GM23338 (cell line): ENCODE results near the gene RPL10. TPM values are rescaled to one million over a fixed set of nuclear protein-coding genes. Genes with fewer than 3 reads are reported as not detected.

Experiments used
- ATAC-seq: fragments of 200-7000 bp; cut with Tn5 transposase; 3 replicates; pipeline ENCODE4 v1.9.1; 2020
- DNase-seq: peaks from one replicate; pipeline ENCODE4 v3.0.0-alpha.2; 2015; ENCODE audit warnings: low spot score
- H2AFZ ChIP-seq: fragments of 200-600 bp; sonication (generic); 2 replicates; pipeline ENCODE4 v1.8.0; 2016; ENCODE audit warnings: antibody characterized with exemption, mild to moderate bottlenecking, moderate library complexity
- H3F3A ChIP-seq: fragments of 200-600 bp; sonication (generic); replicated peaks from 2 replicates; pipeline ENCODE4 v1.8.0; 2017; ENCODE audit warnings: antibody characterized with exemption, mixed run types, low read depth
- H3K27ac ChIP-seq: fragments of 200-600 bp; sonication (generic); 2 replicates; pipeline ENCODE4 v1.6.1; 2016; ENCODE audit warnings: low read depth
- H3K27me3 ChIP-seq: fragments of 200-600 bp; sonication (generic); 2 replicates; pipeline ENCODE4 v1.8.0; 2016; ENCODE audit warnings: mild to moderate bottlenecking, mixed run types, moderate library complexity; ENCODE audit not compliant: insufficient read depth
- H3K36me3 ChIP-seq: fragments of 200-600 bp; sonication (generic); 2 replicates; pipeline ENCODE4 v1.8.0; 2016; ENCODE audit warnings: mild to moderate bottlenecking; ENCODE audit not compliant: insufficient read depth
- H3K4me1 ChIP-seq: fragments of 200-600 bp; sonication (generic); 2 replicates; pipeline ENCODE4 v1.8.0; 2016; ENCODE audit warnings: mild to moderate bottlenecking, moderate library complexity; ENCODE audit not compliant: insufficient read depth
- H3K4me2 ChIP-seq: fragments of 200-600 bp; sonication (generic); 2 replicates; pipeline ENCODE4 v1.7.1; 2017; ENCODE audit warnings: mixed run types
- H3K4me3 ChIP-seq: fragments of 200-600 bp; sonication (generic); 2 replicates; pipeline ENCODE4 v1.6.1; 2016; ENCODE audit warnings: mixed run types
- H3K79me2 ChIP-seq: fragments of 200-600 bp; sonication (generic); replicated peaks from 2 replicates; pipeline ENCODE4 v1.8.0; 2017; ENCODE audit warnings: mild to moderate bottlenecking; ENCODE audit not compliant: insufficient read depth
- H3K9me2 ChIP-seq: fragments of 200-600 bp; sonication (generic); 2 replicates; pipeline ENCODE4 v1.8.0; 2017; ENCODE audit not compliant: insufficient read depth
- H4K20me1 ChIP-seq: fragments of 200-600 bp; sonication (generic); replicated peaks from 2 replicates; pipeline ENCODE4 v1.8.0; 2017; ENCODE audit warnings: mild to moderate bottlenecking; ENCODE audit not compliant: insufficient read depth
- H3K27ac Mint-ChIP-seq: 2 replicates; pipeline ENCODE4 v1.8.0; 2020; ENCODE audit warnings: inconsistent platforms, mild to moderate bottlenecking, moderate library complexity, mixed read lengths
- H3K27me3 Mint-ChIP-seq: 3 replicates; pipeline ENCODE4 v1.8.0; 2022; ENCODE audit warnings: low read depth, mild to moderate bottlenecking, moderate library complexity, mixed read lengths, inconsistent platforms; ENCODE audit not compliant: insufficient read depth, poor library complexity
- H3K36me3 Mint-ChIP-seq: 3 replicates; pipeline ENCODE4 v1.8.0; 2021; ENCODE audit warnings: low read depth, mild to moderate bottlenecking, inconsistent platforms, moderate library complexity, mixed read lengths
- H3K4me1 Mint-ChIP-seq: 3 replicates; pipeline ENCODE4 v1.8.0; 2020; ENCODE audit warnings: mild to moderate bottlenecking, inconsistent platforms, mixed read lengths
- H3K4me3 Mint-ChIP-seq: 3 replicates; pipeline ENCODE4 v1.8.0; 2021; ENCODE audit warnings: moderate library complexity, mild to moderate bottlenecking, inconsistent platforms, mixed read lengths
- H3K9me3 Mint-ChIP-seq: 3 replicates; pipeline ENCODE4 v1.8.0; 2020; ENCODE audit warnings: moderate library complexity, mild to moderate bottlenecking, inconsistent platforms, mixed read lengths
- JUNB ChIP-seq: IDR thresholded peaks from one replicate; pipeline ENCODE4 v1.6.1; 2016; ENCODE audit warnings: antibody characterized with exemption; ENCODE audit not compliant: unreplicated experiment
- STAT1 ChIP-seq: IDR thresholded peaks from one replicate; pipeline ENCODE4 v1.6.1; 2016; ENCODE audit warnings: antibody characterized with exemption; ENCODE audit not compliant: unreplicated experiment
- polyA plus RNA-seq: library from polyadenylated mRNA; unstranded; fragments of >200 nt; fragmentation: Nextera tagmentation; extraction: Ambion mirVana; gene quantifications from 2 replicates; pipeline ENCODE4 v1.2.1, GENCODE V29; 2016
- total RNA-seq: library from RNA; depleted of rRNA; stranded (reverse); fragments of >200 nt; shearing (Covaris generic); gene quantifications from 2 replicates; pipeline ENCODE4 v1.2.3, GENCODE V29; 2014
- TF ChIP-seq, protein P1 (sequence below): fragments of 250-450 bp; sonication (Bioruptor Pico); IDR thresholded peaks from 2 replicates; pipeline ENCODE4 v1.5.0; 2020; ENCODE audit warnings: mild to moderate bottlenecking, moderate library complexity
- TF ChIP-seq, protein P2 (sequence below), 2 experiments: fragments of 200-600 bp in 1 of 2; sonication (generic) in 1 of 2; conservative IDR thresholded peaks; 2 replicates each; pipeline versions ENCODE4 v1.5.1 to v1.6.1; 2016 to 2017; ENCODE audit warnings: antibody characterized with exemption in 2 of 2, low read depth in 2 of 2, mild to moderate bottlenecking in 2 of 2, moderate library complexity in 1 of 2
- TF ChIP-seq, protein P3 (sequence below): IDR thresholded peaks from 2 replicates; pipeline ENCODE4 v1.6.1; 2016; ENCODE audit warnings: antibody characterized with exemption

Gene RPL10
- total and polyA plus RNA-seq, 2 experiments from 2014 or later = 1,696 to 4,929 TPM

DNA sequence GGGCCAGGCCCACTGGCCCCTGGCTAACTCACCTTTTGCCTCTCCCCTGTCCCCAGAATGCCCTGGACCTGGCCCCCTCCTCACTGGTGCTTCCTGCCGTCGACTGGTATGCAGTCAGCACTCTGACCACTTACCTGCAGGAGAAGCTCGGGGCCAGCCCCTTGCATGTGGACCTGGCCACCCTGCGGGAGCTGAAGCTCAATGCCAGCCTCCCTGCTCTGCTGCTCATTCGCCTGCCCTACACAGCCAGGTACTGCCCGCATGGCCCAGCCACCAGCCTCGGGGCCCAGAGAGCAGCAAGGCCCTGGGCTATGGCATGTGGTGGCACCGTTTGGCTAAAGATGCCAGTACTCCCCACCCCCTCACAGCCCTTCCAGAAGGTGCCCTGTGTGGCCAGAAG, 34.0 kb downstream of the RPL10 start (continued):
- TF ChIP-seq, protein P1, sequence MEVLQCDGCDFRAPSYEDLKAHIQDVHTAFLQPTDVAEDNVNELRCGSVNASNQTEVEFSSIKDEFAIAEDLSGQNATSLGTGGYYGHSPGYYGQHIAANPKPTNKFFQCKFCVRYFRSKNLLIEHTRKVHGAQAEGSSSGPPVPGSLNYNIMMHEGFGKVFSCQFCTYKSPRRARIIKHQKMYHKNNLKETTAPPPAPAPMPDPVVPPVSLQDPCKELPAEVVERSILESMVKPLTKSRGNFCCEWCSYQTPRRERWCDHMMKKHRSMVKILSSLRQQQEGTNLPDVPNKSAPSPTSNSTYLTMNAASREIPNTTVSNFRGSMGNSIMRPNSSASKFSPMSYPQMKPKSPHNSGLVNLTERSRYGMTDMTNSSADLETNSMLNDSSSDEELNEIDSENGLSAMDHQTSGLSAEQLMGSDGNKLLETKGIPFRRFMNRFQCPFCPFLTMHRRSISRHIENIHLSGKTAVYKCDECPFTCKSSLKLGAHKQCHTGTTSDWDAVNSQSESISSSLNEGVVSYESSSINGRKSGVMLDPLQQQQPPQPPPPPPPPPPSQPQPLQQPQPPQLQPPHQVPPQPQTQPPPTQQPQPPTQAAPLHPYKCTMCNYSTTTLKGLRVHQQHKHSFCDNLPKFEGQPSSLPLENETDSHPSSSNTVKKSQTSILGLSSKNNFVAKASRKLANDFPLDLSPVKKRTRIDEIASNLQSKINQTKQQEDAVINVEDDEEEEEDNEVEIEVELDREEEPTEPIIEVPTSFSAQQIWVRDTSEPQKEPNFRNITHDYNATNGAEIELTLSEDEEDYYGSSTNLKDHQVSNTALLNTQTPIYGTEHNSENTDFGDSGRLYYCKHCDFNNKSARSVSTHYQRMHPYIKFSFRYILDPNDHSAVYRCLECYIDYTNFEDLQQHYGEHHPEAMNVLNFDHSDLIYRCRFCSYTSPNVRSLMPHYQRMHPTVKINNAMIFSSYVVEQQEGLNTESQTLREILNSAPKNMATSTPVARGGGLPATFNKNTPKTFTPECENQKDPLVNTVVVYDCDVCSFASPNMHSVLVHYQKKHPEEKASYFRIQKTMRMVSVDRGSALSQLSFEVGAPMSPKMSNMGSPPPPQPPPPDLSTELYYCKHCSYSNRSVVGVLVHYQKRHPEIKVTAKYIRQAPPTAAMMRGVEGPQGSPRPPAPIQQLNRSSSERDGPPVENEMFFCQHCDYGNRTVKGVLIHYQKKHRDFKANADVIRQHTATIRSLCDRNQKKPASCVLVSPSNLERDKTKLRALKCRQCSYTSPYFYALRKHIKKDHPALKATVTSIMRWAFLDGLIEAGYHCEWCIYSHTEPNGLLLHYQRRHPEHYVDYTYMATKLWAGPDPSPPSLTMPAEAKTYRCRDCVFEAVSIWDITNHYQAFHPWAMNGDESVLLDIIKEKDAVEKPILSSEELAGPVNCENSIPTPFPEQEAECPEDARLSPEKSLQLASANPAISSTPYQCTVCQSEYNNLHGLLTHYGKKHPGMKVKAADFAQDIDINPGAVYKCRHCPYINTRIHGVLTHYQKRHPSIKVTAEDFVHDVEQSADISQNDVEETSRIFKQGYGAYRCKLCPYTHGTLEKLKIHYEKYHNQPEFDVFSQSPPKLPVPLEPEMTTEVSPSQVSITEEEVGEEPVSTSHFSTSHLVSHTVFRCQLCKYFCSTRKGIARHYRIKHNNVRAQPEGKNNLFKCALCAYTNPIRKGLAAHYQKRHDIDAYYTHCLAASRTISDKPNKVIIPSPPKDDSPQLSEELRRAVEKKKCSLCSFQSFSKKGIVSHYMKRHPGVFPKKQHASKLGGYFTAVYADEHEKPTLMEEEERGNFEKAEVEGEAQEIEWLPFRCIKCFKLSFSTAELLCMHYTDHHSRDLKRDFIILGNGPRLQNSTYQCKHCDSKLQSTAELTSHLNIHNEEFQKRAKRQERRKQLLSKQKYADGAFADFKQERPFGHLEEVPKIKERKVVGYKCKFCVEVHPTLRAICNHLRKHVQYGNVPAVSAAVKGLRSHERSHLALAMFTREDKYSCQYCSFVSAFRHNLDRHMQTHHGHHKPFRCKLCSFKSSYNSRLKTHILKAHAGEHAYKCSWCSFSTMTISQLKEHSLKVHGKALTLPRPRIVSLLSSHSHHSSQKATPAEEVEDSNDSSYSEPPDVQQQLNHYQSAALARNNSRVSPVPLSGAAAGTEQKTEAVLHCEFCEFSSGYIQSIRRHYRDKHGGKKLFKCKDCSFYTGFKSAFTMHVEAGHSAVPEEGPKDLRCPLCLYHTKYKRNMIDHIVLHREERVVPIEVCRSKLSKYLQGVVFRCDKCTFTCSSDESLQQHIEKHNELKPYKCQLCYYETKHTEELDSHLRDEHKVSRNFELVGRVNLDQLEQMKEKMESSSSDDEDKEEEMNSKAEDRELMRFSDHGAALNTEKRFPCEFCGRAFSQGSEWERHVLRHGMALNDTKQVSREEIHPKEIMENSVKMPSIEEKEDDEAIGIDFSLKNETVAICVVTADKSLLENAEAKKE (CRISPR knock-in tag) = no peak
- TF ChIP-seq JUNB = no peak

DNA sequence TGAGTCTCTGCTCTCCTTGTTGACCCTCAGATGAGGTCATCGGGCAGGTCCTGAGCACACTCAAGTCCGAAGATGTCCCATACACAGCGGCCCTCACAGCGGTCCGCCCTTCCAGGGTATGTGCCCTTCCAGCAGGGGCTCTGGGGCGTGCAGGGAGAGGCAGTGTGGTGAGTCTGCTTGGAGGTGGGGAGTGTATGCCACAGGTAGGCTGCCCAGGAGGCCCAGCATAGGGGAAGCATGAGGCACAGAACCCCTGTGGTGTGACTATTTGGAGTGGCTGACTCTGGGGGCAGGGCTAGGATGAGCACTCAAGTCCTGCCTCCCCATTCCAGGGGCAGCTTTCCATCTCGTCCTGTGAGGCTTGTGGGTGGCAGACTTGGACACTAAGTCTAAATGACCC, 35.4 kb downstream of the RPL10 start:
- Histone ChIP-seq H4K20me1 (no peaks in the 10 kb centered on the region), H3F3A (no peaks in the 10 kb centered on the region), H3K27me3 (no peaks in the 10 kb centered on the region), H3K4me3 (no peak overlapping the region), H3K4me2 (no peak overlapping the region), H3K4me1 (no peaks in the 10 kb centered on the region; the same call in 1 of the 2 replicates), H2AFZ (no peak overlapping the region), H3K27ac (no peak overlapping the region), H3K9me2 (no peaks in the 10 kb centered on the region), H3K79me2 (peaks cover 22% of the 10 kb centered on the region), H3K36me3 (no peaks in the 10 kb centered on the region)
- peaks cover 25% of the 10 kb centered on the region for H3K4me1 Mint-ChIP-seq
- ATAC-seq = no peak
- no peak for DNase-seq
- no peak overlapping the region for H3K27ac Mint-ChIP-seq
- H3K9me3 Mint-ChIP-seq = no peaks in the 10 kb centered on the region
- H3K27me3 Mint-ChIP-seq = peaks cover 4% of the 10 kb centered on the region
- no peak for TF ChIP-seq STAT1
- H3K4me3 Mint-ChIP-seq = no peak overlapping the region
- H3K36me3 Mint-ChIP-seq = peaks cover 24% of the 10 kb centered on the region

DNA sequence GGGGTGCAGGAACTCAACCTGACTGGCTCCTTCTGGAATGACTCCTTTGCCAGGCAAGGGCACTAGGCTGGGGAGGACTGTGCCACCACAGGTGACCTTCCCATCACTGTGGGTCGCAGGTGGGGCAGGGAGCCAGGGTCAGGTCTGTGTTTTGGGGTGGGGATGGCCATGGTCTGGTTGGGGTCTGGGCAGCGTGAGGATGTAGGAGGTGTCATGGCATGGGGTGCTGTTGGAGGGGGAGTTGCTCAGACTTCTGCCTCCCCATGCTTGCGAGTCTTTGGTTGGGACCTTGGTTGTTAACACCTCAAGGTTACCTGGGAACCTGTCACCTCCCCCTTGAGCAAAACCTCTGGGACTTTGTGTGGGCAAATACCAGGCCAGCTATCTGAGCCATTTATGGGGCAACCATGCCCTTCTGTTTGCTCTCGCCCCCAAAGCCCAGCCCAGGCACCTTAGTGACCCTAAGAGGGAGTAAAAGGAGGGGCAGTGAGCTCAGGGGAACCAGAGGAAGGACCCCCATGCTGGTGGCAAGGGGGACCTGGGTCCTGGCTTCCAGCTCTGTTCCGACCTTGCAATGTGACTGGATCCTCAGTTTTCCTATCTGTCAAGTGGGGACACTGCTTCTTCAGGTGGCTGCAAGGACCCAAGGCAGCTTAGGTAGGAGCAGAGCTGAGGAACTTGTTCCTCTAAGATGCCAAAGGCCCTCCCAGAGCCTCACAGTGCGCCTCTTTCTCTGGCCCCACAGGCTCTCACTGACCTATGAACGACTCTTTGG, 36.4 kb downstream of the RPL10 start:
- Histone ChIP-seq H4K20me1 (no peaks in the 10 kb centered on the region), H3K4me2 (no peak overlapping the region), H3K4me3 (no peak overlapping the region), H3K79me2 (peaks cover 17% of the 10 kb centered on the region), H3K27me3 (no peaks in the 10 kb centered on the region), H3K4me1 (no peaks in the 10 kb centered on the region; the same call in 1 of the 2 replicates), H3K36me3 (no peaks in the 10 kb centered on the region), H2AFZ (no peak overlapping the region), H3K9me2 (no peaks in the 10 kb centered on the region), H3K27ac (no peak overlapping the region), H3F3A (no peaks in the 10 kb centered on the region)
- Mint-ChIP-seq H3K27me3 (peaks cover 4% of the 10 kb centered on the region), H3K27ac (no peak overlapping the region), H3K4me3 (no peak overlapping the region), H3K4me1 (peaks cover 23% of the 10 kb centered on the region), H3K36me3 (peaks cover 27% of the 10 kb centered on the region), H3K9me3 (no peaks in the 10 kb centered on the region)
- no peak for ATAC-seq
- no peak for DNase-seq
- TF ChIP-seq, protein P2, sequence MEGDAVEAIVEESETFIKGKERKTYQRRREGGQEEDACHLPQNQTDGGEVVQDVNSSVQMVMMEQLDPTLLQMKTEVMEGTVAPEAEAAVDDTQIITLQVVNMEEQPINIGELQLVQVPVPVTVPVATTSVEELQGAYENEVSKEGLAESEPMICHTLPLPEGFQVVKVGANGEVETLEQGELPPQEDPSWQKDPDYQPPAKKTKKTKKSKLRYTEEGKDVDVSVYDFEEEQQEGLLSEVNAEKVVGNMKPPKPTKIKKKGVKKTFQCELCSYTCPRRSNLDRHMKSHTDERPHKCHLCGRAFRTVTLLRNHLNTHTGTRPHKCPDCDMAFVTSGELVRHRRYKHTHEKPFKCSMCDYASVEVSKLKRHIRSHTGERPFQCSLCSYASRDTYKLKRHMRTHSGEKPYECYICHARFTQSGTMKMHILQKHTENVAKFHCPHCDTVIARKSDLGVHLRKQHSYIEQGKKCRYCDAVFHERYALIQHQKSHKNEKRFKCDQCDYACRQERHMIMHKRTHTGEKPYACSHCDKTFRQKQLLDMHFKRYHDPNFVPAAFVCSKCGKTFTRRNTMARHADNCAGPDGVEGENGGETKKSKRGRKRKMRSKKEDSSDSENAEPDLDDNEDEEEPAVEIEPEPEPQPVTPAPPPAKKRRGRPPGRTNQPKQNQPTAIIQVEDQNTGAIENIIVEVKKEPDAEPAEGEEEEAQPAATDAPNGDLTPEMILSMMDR (conservative IDR thresholded peaks at IDR 0.05; ENCODE audit: low read depth in 2 of 2) = no peak
- TF ChIP-seq, protein P3, sequence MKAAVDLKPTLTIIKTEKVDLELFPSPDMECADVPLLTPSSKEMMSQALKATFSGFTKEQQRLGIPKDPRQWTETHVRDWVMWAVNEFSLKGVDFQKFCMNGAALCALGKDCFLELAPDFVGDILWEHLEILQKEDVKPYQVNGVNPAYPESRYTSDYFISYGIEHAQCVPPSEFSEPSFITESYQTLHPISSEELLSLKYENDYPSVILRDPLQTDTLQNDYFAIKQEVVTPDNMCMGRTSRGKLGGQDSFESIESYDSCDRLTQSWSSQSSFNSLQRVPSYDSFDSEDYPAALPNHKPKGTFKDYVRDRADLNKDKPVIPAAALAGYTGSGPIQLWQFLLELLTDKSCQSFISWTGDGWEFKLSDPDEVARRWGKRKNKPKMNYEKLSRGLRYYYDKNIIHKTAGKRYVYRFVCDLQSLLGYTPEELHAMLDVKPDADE = no peak
